HAP-1 (cell line): ENCODE results near the gene EMP2.

Experiments used
- DNase-seq, 2 experiments: peaks; one replicate each; pipeline ENCODE4 v3.0.0-alpha.2; 2016 to 2020; ENCODE audit warnings: low spot score in 2 of 2
- H3K27me3 ChIP-seq: fragments of 250-450 bp; sonication (Bioruptor Pico); 2 replicates; pipeline ENCODE4 v1.5.1; 2020; ENCODE audit warnings: low read depth, mild to moderate bottlenecking, moderate library complexity
- H3K36me3 ChIP-seq: fragments of 250-450 bp; sonication (Bioruptor Pico); replicated peaks from 2 replicates; pipeline ENCODE4 v1.5.1; 2020; ENCODE audit warnings: mild to moderate bottlenecking
- H3K4me1 ChIP-seq: fragments of 250-450 bp; sonication (Bioruptor Pico); 2 replicates; pipeline ENCODE4 v1.5.1; 2020; ENCODE audit warnings: mild to moderate bottlenecking
- H3K4me3 ChIP-seq: fragments of 250-450 bp; sonication (Bioruptor Pico); 2 replicates; pipeline ENCODE4 v1.5.1; 2020; ENCODE audit warnings: mild to moderate bottlenecking, moderate library complexity
- H3K9me3 ChIP-seq: fragments of 250-450 bp; sonication (Bioruptor Pico); 2 replicates; pipeline ENCODE4 v1.5.1; 2020; ENCODE audit warnings: mild to moderate bottlenecking, moderate library complexity
- in situ Hi-C: fragments of 300-500 bp; cut with MboI; formaldehyde crosslinking; loops from 3 replicates; pipeline ENCODE4 v1.14.3; 2020; ENCODE audit warnings: low sequenced_read_pairs, inconsistent platforms, mixed read lengths

Gene EMP2

DNA sequence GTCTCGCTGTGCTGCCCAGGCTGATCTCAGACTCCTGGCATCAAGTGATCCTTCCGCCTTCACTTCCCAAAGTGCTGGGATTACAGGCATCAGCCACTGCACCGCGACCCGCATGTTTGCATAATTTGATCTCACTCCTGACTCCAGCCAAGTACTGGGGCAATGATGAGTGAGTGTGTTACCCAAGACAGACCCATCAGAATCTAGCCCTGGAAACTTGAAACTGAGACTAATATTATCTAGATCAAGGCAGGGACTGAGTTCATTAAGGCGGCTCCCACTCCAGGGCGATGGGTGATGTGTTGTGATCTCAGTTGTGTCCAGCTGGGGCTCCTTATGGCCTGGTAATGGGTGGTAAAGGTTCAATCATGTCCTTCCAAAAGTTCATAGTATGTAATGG, 53.4 kb downstream of the EMP2 start:
- in situ Hi-C loops, result no loop called here

DNA sequence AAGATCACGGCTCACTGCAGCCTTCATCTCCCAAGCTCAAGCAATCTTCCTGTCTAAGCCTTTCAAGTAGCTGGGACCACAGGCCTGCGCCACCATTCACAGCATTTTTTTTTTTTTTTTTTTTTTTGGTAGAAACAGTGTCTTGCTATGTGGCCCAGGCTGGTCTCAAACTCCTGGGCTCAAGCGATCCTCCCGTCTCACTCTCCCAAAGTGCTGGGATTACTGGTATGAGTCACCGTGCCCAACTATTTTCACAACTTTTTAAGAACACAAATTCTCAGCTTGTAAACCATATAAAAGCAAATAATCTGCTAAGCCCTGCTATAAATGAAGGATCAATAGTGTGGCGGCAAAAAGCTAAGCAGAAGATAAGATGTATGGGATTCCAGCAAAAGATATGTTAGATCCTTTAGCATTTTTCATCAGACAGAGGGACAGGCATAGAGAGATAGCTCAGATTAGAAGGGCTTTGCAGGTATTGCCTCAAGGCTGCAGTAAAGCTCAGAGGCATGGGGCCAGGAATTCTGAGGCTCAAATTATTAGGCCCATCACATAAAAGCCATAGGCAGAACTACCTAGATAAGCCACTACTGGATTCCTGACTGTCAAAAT, 55.1 kb downstream of the EMP2 start:
- no peaks in the 10 kb centered on the region for H3K4me1 ChIP-seq
- DNase-seq, result no peak
- in situ Hi-C loops, result no loop called here
- no peaks in the 10 kb centered on the region for H3K27me3 ChIP-seq
- H3K4me3 ChIP-seq, result no peak overlapping the region
- no peaks in the 10 kb centered on the region for H3K9me3 ChIP-seq
- H3K36me3 ChIP-seq, result no peaks in the 10 kb centered on the region

More for the DNA sequence above, 53.4 kb downstream of the EMP2 start:
- H3K4me3 ChIP-seq, result no peak overlapping the region
- no peaks in the 10 kb centered on the region for H3K36me3 ChIP-seq
- H3K9me3 ChIP-seq, result no peaks in the 10 kb centered on the region
- DNase-seq, result no peak
- no peaks in the 10 kb centered on the region for H3K4me1 ChIP-seq
- no peaks in the 10 kb centered on the region for H3K27me3 ChIP-seq

DNA sequence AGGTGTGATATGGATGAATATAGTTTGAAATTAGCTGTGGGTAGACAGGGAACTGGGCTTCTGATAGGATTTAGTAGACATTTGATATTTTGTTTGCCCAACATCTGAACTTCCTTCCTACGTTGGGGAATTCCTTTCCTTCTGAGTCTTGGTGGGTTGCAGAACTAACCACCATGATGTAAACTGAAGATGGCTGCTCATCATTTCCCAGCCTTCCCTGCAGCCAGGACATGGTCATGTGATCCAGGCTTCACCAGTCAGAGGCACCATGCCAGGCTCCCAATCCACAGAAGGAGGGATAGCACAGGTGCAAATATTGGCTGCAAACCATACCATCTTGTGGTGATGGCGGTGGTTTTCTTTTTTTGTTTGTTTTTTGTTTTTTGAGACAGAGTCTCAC, 57.4 kb downstream of the EMP2 start:
- in situ Hi-C loops, result no loop called here
- Histone ChIP-seq H3K36me3 (no peaks in the 10 kb centered on the region), H3K9me3 (no peaks in the 10 kb centered on the region), H3K4me1 (no peaks in the 10 kb centered on the region), H3K4me3 (no peak overlapping the region), H3K27me3 (no peaks in the 10 kb centered on the region)
- DNase-seq, result no peak

DNA sequence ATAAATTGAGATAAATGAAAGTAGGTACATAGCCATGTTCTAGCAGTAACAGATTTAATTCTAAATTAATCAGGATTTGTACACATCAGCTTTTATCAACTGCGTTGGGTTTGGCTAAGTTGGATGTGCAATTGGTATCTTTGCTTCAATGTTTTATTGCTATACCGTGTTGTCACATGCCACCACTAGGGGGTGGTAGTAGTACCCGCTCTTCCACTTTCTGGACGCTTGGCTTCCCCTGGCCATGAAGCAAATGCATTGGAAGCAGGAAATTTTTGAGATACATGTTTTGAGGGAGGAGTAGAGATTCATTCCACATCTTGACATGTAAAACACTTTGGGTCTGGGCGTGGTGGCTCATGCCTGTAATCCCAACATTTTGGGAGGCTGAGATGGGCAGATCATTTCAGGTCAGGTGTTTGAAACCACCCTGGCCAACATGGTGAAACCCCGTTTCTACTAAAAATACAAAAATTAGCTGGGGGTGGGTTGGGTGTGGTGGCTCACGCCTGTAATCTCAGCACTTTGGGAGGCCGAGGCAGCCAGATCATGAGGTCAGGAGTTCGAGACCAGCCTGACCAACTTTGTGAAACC, 58.6 kb downstream of the EMP2 start:
- Histone ChIP-seq H3K36me3 (no peaks in the 10 kb centered on the region), H3K4me3 (no peak overlapping the region), H3K27me3 (no peaks in the 10 kb centered on the region), H3K9me3 (no peaks in the 10 kb centered on the region), H3K4me1 (no peaks in the 10 kb centered on the region)
- DNase-seq, result peak; percentile 73 to 78
- in situ Hi-C loops, result no loop called here

DNA sequence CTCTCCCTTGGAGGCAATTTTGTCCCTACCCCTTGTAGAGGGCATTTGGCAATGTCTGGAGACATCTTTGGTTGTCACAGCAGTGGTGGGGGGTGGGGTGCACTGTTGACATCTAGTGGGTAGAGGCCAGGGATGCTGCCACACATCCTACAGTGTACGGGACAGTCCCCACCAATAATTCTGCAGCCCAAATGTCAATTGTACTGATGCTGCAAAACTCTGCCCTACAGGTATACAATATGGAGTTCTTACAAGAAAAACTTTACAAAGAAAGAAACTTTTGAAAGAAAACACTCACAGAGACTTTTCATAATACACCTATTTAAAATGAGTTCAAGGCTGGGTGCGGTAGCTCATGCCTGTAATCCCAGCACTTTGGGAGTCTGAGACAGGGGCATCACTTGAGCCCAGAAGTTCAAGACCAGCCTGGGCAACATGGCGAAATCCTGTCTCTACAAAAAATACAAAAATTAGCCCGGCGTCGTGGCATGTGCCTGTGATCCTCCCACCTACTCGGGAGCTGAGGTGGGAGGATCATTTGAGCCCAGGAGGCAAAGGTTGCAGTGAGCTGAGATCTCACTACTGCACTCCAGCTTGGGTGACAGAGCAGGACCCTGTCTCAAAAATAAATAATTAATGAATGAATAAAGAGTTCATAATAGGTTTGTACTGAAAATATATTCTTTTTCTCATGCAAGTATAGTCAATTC, 59.4 kb downstream of the EMP2 start:
- no peak overlapping the region for H3K4me3 ChIP-seq
- no peaks in the 10 kb centered on the region for H3K9me3 ChIP-seq
- no peaks in the 10 kb centered on the region for H3K36me3 ChIP-seq
- no peaks in the 10 kb centered on the region for H3K27me3 ChIP-seq
- in situ Hi-C loops, result no loop called here
- no peak for DNase-seq
- no peaks in the 10 kb centered on the region for H3K4me1 ChIP-seq

DNA sequence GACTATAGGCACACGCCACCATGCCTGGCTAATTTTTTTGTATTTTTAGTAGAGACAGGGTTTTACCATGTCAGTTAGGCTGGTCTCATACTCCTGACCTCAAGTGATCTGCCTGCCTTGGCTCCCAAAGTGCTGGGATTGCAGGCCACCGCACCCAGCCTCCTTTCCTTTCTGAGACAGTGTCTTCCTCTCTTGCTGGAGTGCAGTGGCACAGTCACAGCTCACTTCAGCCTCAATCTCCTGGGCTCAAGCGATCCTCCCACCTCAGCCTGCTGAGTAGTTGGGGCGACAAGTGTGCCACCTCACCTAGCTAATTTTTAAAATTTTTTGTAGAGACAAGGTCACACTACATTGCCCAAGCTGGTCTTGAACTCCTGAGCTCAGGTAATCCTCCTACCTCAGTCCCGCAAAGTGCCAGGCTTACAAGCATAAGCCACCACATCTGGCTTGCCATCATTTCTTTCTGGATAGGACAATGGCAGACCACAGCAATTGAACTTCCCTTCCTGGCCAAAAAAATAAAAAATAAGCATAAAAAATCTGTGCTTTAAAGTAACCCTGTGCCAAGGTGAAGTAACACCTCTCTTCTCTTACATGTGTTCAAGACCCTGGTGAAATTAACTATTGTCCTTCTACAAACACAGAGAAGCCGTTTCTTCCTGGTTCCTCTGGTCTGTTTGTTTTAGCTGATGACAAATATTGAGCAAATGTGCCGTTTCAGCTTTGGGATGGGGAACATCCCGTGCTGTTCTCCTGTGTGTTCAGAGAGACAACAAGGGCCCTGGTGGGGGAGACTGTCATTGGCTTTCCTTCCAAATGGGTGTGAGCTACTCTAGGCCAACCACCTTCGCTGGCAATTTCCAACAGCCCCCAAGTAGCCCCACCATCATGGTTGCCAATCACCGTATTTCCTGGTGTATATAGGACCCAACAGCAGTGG, 60.2 kb downstream of the EMP2 start:
- no peak overlapping the region for H3K4me3 ChIP-seq
- H3K36me3 ChIP-seq, result no peaks in the 10 kb centered on the region
- H3K4me1 ChIP-seq, result no peaks in the 10 kb centered on the region
- no peak for DNase-seq
- no peaks in the 10 kb centered on the region for H3K9me3 ChIP-seq
- in situ Hi-C loops, result loop anchor here (10.0 kb wide), 1 partner anchor 405 kb away; no protein-coding TSS in a partner anchor
- no peaks in the 10 kb centered on the region for H3K27me3 ChIP-seq

DNA sequence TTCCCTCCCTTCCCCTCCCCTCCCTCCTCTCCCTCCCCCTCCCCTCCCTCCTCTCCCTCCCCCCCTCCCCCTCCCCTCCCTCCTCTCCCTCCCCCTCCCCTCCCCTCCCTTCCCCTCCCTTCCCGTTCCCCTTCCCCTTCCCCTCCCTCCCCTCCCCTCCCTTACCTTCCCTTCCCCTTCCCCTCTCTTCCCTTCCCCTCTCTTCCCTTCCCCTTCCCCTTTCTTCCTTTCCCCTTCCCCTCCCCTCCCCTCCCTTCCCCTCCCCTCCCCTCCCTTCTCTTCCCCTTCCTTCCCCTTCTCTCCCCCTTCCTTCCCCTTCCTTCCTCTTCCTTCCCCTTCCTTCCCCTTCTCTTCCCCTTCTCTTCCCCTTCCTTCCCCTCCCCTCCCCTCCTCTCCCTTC, 61.1 kb downstream of the EMP2 start:
- in situ Hi-C loops, result loop anchor here (10.0 kb wide), 1 partner anchor 406 kb away; no protein-coding TSS in a partner anchor
- H3K36me3 ChIP-seq, result no peaks in the 10 kb centered on the region

DNA sequence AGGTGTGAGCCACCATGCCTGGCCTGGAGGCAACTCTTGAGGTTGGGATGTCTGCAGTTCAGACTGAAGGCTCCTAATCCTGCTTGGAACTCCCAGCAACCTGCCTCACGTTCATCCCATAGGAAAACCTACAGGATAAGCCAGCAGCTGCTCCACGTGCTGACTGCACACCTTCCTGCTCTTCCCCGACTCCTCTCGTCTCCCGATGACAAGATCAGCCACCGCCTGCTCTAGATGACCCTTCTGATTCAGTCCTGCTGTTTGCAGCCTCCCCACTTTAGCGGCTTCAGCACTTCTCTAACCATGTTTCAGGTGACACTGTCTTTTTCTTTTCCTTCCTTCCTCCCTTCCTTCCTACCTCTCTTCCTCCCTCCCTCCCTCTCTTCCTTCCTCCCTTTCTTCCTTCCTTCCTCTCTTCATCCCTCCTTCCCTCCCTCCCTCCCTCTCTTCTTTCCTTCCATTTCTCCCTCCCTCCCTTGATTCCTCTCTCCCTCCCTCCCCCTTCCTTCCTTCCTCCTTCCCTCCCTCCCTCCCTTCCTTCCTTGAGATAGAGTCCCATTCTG, 61.8 kb downstream of the EMP2 start:
- DNase-seq, result no peak
- Histone ChIP-seq H3K36me3 (no peaks in the 10 kb centered on the region), H3K4me1 (no peaks in the 10 kb centered on the region), H3K9me3 (no peaks in the 10 kb centered on the region), H3K27me3 (no peaks in the 10 kb centered on the region), H3K4me3 (no peak overlapping the region)
- in situ Hi-C loops, result loop anchor here (10.0 kb wide), 1 partner anchor 406 kb away; no protein-coding TSS in a partner anchor

More for the DNA sequence above, 61.1 kb downstream of the EMP2 start:
- Histone ChIP-seq H3K4me3 (no peak overlapping the region), H3K27me3 (no peaks in the 10 kb centered on the region), H3K4me1 (no peaks in the 10 kb centered on the region), H3K9me3 (no peaks in the 10 kb centered on the region)
- no peak for DNase-seq

DNA sequence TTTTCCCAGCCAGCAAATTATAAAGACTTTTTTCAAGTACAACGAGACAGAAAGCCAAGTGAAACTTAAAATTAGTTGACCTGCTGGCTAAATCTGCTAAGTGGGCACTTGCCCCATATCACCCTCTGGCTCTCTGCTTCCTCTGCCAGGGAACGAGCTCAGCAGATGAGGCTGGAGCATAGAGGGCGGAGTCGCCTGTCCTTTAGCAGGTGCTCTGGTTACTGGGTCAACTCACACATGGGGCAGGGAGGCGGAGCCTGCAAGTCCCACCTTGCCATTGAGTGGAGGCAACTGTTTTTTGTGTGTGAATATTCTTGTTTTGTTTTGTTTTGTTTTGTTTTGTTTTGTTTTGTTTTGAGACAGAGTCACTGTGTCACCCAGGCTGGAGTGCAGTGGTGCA, 62.5 kb downstream of the EMP2 start:
- no peaks in the 10 kb centered on the region for H3K36me3 ChIP-seq
- DNase-seq, result no peak
- no peaks in the 10 kb centered on the region for H3K27me3 ChIP-seq
- no peak overlapping the region for H3K4me3 ChIP-seq
- H3K4me1 ChIP-seq, result no peaks in the 10 kb centered on the region
- H3K9me3 ChIP-seq, result no peaks in the 10 kb centered on the region
- in situ Hi-C loops, result loop anchor here (10.0 kb wide), 1 partner anchor 407 kb away; no protein-coding TSS in a partner anchor

DNA sequence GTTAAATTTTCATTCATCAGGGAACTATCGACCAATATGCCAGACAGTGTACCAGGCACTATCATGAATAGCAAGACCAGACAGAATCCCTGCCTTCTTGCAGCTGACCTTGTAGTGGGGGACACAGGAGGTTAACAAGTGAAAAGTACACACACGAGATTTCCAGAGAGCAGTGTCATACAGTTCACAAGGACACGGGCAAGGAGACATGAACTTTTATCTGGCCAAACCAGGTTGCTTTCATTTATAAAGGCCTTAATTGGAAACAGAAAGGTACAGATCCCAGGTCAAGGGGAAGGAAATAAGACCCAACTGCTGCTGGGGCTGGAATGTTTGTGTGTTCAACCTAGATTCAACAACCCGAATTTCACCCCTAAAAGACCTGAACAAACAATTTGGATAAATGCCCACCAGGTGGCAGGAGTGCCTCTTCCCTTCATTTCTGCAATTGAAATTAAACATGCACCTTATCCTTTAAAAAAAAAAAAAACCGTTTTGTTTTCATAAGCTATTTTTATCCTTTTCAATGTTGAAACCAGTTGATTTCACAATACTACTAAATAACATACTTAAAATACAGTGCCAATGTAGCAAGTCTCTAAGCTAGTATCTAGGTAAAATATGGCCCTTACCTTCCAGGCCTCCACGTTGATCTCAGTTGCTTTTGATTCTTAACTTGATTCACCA, 65.9 kb downstream of the EMP2 start:
- Histone ChIP-seq H3K9me3 (no peaks in the 10 kb centered on the region), H3K27me3 (no peaks in the 10 kb centered on the region), H3K4me1 (no peaks in the 10 kb centered on the region), H3K36me3 (no peaks in the 10 kb centered on the region), H3K4me3 (no peak overlapping the region)
- in situ Hi-C loops, result loop anchor here (5.0 to 10.0 kb wide), 2 partner anchors 228 to 410 kb away; partner anchors contain the start of gene NUBP1
- DNase-seq, result peak; percentile 39 to 69

DNA sequence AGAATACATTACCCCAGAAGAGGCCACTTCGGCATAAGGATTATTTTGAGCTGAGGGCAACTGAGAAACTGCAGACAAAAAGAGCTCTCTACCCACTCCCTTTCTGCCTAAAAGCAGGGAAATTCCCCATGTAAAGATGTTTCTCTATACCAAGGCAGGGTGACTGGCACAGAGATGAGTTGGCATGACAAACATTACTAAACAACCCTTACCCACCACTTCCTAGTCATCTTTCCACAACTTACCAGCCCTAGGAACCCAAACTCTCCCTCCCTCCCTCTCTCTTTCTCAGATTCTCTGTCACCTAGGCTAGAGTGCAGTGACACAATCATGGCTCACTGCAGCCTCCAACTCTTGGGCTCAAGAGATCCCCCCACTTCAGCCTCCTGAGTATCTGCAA, 68.6 kb downstream of the EMP2 start:
- H3K9me3 ChIP-seq, result no peaks in the 10 kb centered on the region
- no peaks in the 10 kb centered on the region for H3K4me1 ChIP-seq
- no peaks in the 10 kb centered on the region for H3K27me3 ChIP-seq
- no peaks in the 10 kb centered on the region for H3K36me3 ChIP-seq
- in situ Hi-C loops, result loop anchor here (5.0 to 10.0 kb wide), 2 partner anchors 230 to 413 kb away; partner anchors contain the start of gene NUBP1
- DNase-seq, result no peak
- H3K4me3 ChIP-seq, result no peak overlapping the region

DNA sequence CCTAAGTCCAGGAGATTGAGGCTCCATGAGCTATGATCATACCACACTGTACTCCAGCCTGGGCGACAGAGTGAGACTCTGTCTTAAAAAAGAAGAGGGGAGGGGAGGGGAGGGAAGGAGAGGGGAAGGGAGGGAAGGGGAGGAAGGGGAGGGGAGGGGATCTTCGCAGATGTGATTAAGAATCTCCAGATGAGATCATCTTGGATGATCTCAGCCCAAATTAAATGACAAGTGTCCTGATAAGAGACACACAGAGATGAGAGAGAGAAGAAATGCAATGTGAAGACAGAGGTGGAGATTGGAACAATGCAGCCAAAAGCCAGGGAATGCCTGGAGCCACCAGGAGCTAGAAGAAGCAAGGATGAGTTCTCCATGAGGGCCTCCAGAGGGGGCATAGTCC, 70.1 kb downstream of the EMP2 start:
- H3K4me3 ChIP-seq, result no peak overlapping the region
- H3K36me3 ChIP-seq, result no peaks in the 10 kb centered on the region
- no peaks in the 10 kb centered on the region for H3K27me3 ChIP-seq
- in situ Hi-C loops, result loop anchor here (5.0 to 10.0 kb wide), 2 partner anchors 232 to 415 kb away; partner anchors contain the start of gene NUBP1
- no peaks in the 10 kb centered on the region for H3K9me3 ChIP-seq
- no peaks in the 10 kb centered on the region for H3K4me1 ChIP-seq
- no peak for DNase-seq
